Tibial nerve (tissue), 4 donors: ENCODE results near the gene SYT12.

ENCODE experiments used
- CTCF ChIP-seq, 5 experiments: fragments of 200-600 bp in 3 of 5; fragments of 450-650 bp in 2 of 5; sonication (generic) in 3 of 5; IDR thresholded peaks; one replicate each; pipeline ENCODE4 v1.5.1; 2016 to 2019; ENCODE audit warnings: antibody characterized with exemption in 5 of 5, mild to moderate bottlenecking in 3 of 5, moderate library complexity in 2 of 5
- EP300 ChIP-seq, 2 donors: sonication (generic); formaldehyde crosslinking; IDR thresholded peaks; one replicate each; pipeline ENCODE4 v1.6.1; 2017; ENCODE audit warnings: antibody characterized with exemption in 2 of 2, mild to moderate bottlenecking in 1 of 2
- POLR2A ChIP-seq, 2 donors: fragments of 450-650 bp; IDR thresholded peaks; one replicate each; pipeline ENCODE4 v1.6.1; 2017; ENCODE audit warnings: antibody characterized with exemption in 2 of 2, mild to moderate bottlenecking in 2 of 2, moderate library complexity in 2 of 2

- TF ChIP-seq CTCF (IDR thresholded peaks at IDR 0.05) (no peak), POLR2A (IDR thresholded peaks at IDR 0.05) (no peak), EP300 (IDR thresholded peaks at IDR 0.05) (no peak)
Observed at GRCh38 chr11:67057205-67057672, 34.3 kb downstream of the SYT12 start.
